ENCODE measurements around the gene GALK1.
"Not testable (repeated sequence)": the region's sequence is repeated elsewhere in the genome, so short reads cannot be mapped to it uniquely, and the experiment has no call there.

Gene GALK1

GRCh38 chr17:75764711-75765421, at the start of gene GALK1:
Gene GALK1 (minus strand): TSS chr17:75765192. CDS start chr17:75765136, 56 bp downstream.
- H3K9ac ChIP-seq (ENCODE audit: low read depth, low read length), result peak within 1 kb of the TSS; percentile 48
- H3K9me3 ChIP-seq (ENCODE audit: control insufficient read depth, insufficient read depth, low read length), result no peaks in the 10 kb centered on the region
- peak within 1 kb of the TSS; percentile 82 for H3K4me3 ChIP-seq (ENCODE audit: low read depth, low read length)
- H3K36me3 ChIP-seq (ENCODE audit: control insufficient read depth, insufficient read depth, low read length), result no peaks in the 10 kb centered on the region
- H3K4me1 ChIP-seq (ENCODE audit: control insufficient read depth, insufficient read depth, low read length), result peaks cover 7% of the 10 kb centered on the region
- no peaks in the 10 kb centered on the region for H3K27me3 ChIP-seq (ENCODE audit: control insufficient read depth, insufficient read depth, low read length)
- no peak within 1 kb of the TSS for H3K27ac ChIP-seq (ENCODE audit: low read depth, low read length)

GRCh38 chr17:75814021-75814395, 49.0 kb upstream of the GALK1 start:
- H3K36me3 ChIP-seq (ENCODE audit: control insufficient read depth, insufficient read depth, low read length), result peaks cover 92% of the 10 kb centered on the region
- no peak overlapping the region for H3K27ac ChIP-seq (ENCODE audit: low read depth, low read length)
- no peak overlapping the region for H3K9ac ChIP-seq (ENCODE audit: low read depth, low read length)

GRCh38 chr17:75813081-75814020, 48.4 kb upstream of the GALK1 start:
- H3K9me3 ChIP-seq (ENCODE audit: control insufficient read depth, insufficient read depth, low read length), result no peaks in the 10 kb centered on the region
- no peaks in the 10 kb centered on the region for H3K4me1 ChIP-seq (ENCODE audit: control insufficient read depth, insufficient read depth, low read length)
- H3K27ac ChIP-seq (ENCODE audit: low read depth, low read length), result no peak overlapping the region
- no peaks in the 10 kb centered on the region for H3K27me3 ChIP-seq (ENCODE audit: control insufficient read depth, insufficient read depth, low read length)
- H3K4me3 ChIP-seq (ENCODE audit: low read depth, low read length), result no peak overlapping the region
- no peak overlapping the region for H3K9ac ChIP-seq (ENCODE audit: low read depth, low read length)
- peaks cover 85% of the 10 kb centered on the region for H3K36me3 ChIP-seq (ENCODE audit: control insufficient read depth, insufficient read depth, low read length)

More at GRCh38 chr17:75814021-75814395, 49.0 kb upstream of the GALK1 start:
- H3K9me3 ChIP-seq (ENCODE audit: control insufficient read depth, insufficient read depth, low read length), result no peaks in the 10 kb centered on the region
- no peaks in the 10 kb centered on the region for H3K27me3 ChIP-seq (ENCODE audit: control insufficient read depth, insufficient read depth, low read length)
- no peaks in the 10 kb centered on the region for H3K4me1 ChIP-seq (ENCODE audit: control insufficient read depth, insufficient read depth, low read length)
- no peak overlapping the region for H3K4me3 ChIP-seq (ENCODE audit: low read depth, low read length)

GRCh38 chr17:75812096-75813013, 47.4 kb upstream of the GALK1 start:
- no peak overlapping the region for H3K9ac ChIP-seq (ENCODE audit: low read depth, low read length)
- no peak overlapping the region for H3K27ac ChIP-seq (ENCODE audit: low read depth, low read length)
- no peaks in the 10 kb centered on the region for H3K4me1 ChIP-seq (ENCODE audit: control insufficient read depth, insufficient read depth, low read length)
- H3K9me3 ChIP-seq (ENCODE audit: control insufficient read depth, insufficient read depth, low read length), result no peaks in the 10 kb centered on the region
- H3K36me3 ChIP-seq (ENCODE audit: control insufficient read depth, insufficient read depth, low read length), result peaks cover 79% of the 10 kb centered on the region
- no peak overlapping the region for H3K4me3 ChIP-seq (ENCODE audit: low read depth, low read length)
- H3K27me3 ChIP-seq (ENCODE audit: control insufficient read depth, insufficient read depth, low read length), result no peaks in the 10 kb centered on the region

- Histone ChIP-seq H3K27ac (ENCODE audit: low read depth, low read length) (no peak overlapping the region), H3K9me3 (ENCODE audit: control insufficient read depth, insufficient read depth, low read length) (no peaks in the 10 kb centered on the region), H3K4me1 (ENCODE audit: control insufficient read depth, insufficient read depth, low read length) (no peaks in the 10 kb centered on the region), H3K27me3 (ENCODE audit: control insufficient read depth, insufficient read depth, low read length) (no peaks in the 10 kb centered on the region), H3K9ac (ENCODE audit: low read depth, low read length) (no peak overlapping the region), H3K4me3 (ENCODE audit: low read depth, low read length) (no peak overlapping the region), H3K36me3 (ENCODE audit: control insufficient read depth, insufficient read depth, low read length) (peaks cover 68% of the 10 kb centered on the region)
Observed at GRCh38 chr17:75811174-75811573, 46.2 kb upstream of the GALK1 start.

- peaks cover 64% of the 10 kb centered on the region for H3K36me3 ChIP-seq (ENCODE audit: control insufficient read depth, insufficient read depth, low read length)
- not testable (repeated sequence) for H3K27me3 ChIP-seq (ENCODE audit: control insufficient read depth, insufficient read depth, low read length); H3K9me3 ChIP-seq (ENCODE audit: control insufficient read depth, insufficient read depth, low read length); H3K9ac ChIP-seq (ENCODE audit: low read depth, low read length); H3K4me3 ChIP-seq (ENCODE audit: low read depth, low read length); H3K27ac ChIP-seq (ENCODE audit: low read depth, low read length); H3K4me1 ChIP-seq (ENCODE audit: control insufficient read depth, insufficient read depth, low read length)
Observed at GRCh38 chr17:75810756-75811155, 45.8 kb upstream of the GALK1 start.

- H3K4me3 ChIP-seq (ENCODE audit: low read depth, low read length), result no peak overlapping the region
- no peaks in the 10 kb centered on the region for H3K9me3 ChIP-seq (ENCODE audit: control insufficient read depth, insufficient read depth, low read length)
- no peak overlapping the region for H3K9ac ChIP-seq (ENCODE audit: low read depth, low read length)
- no peaks in the 10 kb centered on the region for H3K4me1 ChIP-seq (ENCODE audit: control insufficient read depth, insufficient read depth, low read length)
- H3K27ac ChIP-seq (ENCODE audit: low read depth, low read length), result no peak overlapping the region
- H3K27me3 ChIP-seq (ENCODE audit: control insufficient read depth, insufficient read depth, low read length), result no peaks in the 10 kb centered on the region
- H3K36me3 ChIP-seq (ENCODE audit: control insufficient read depth, insufficient read depth, low read length), result peaks cover 60% of the 10 kb centered on the region
Observed at GRCh38 chr17:75810216-75810615, 45.2 kb upstream of the GALK1 start.

- Histone ChIP-seq H3K27me3 (ENCODE audit: control insufficient read depth, insufficient read depth, low read length) (no peaks in the 10 kb centered on the region), H3K36me3 (ENCODE audit: control insufficient read depth, insufficient read depth, low read length) (peaks cover 56% of the 10 kb centered on the region), H3K27ac (ENCODE audit: low read depth, low read length) (no peak overlapping the region), H3K9me3 (ENCODE audit: control insufficient read depth, insufficient read depth, low read length) (no peaks in the 10 kb centered on the region), H3K4me3 (ENCODE audit: low read depth, low read length) (no peak overlapping the region), H3K4me1 (ENCODE audit: control insufficient read depth, insufficient read depth, low read length) (no peaks in the 10 kb centered on the region), H3K9ac (ENCODE audit: low read depth, low read length) (no peak overlapping the region)
Observed at GRCh38 chr17:75809631-75810111, 44.7 kb upstream of the GALK1 start.

GRCh38 chr17:75808905-75809621, 44.1 kb upstream of the GALK1 start:
- no peaks in the 10 kb centered on the region for H3K9me3 ChIP-seq (ENCODE audit: control insufficient read depth, insufficient read depth, low read length)
- peaks cover 52% of the 10 kb centered on the region for H3K36me3 ChIP-seq (ENCODE audit: control insufficient read depth, insufficient read depth, low read length)
- H3K4me1 ChIP-seq (ENCODE audit: control insufficient read depth, insufficient read depth, low read length), result no peaks in the 10 kb centered on the region
- no peak overlapping the region for H3K9ac ChIP-seq (ENCODE audit: low read depth, low read length)
- H3K27me3 ChIP-seq (ENCODE audit: control insufficient read depth, insufficient read depth, low read length), result no peaks in the 10 kb centered on the region
- no peak overlapping the region for H3K4me3 ChIP-seq (ENCODE audit: low read depth, low read length)
- H3K27ac ChIP-seq (ENCODE audit: low read depth, low read length), result no peak overlapping the region

GRCh38 chr17:75808549-75808904, 43.5 kb upstream of the GALK1 start:
- H3K9me3 ChIP-seq (ENCODE audit: control insufficient read depth, insufficient read depth, low read length), result no peaks in the 10 kb centered on the region
- H3K27ac ChIP-seq (ENCODE audit: low read depth, low read length), result no peak overlapping the region
- no peak overlapping the region for H3K9ac ChIP-seq (ENCODE audit: low read depth, low read length)
- H3K4me1 ChIP-seq (ENCODE audit: control insufficient read depth, insufficient read depth, low read length), result no peaks in the 10 kb centered on the region
- peaks cover 51% of the 10 kb centered on the region for H3K36me3 ChIP-seq (ENCODE audit: control insufficient read depth, insufficient read depth, low read length)
- no peak overlapping the region for H3K4me3 ChIP-seq (ENCODE audit: low read depth, low read length)
- no peaks in the 10 kb centered on the region for H3K27me3 ChIP-seq (ENCODE audit: control insufficient read depth, insufficient read depth, low read length)

Data from HUES48 (cell line).